Measurements from ENCODE around the gene TJP3.

The TJP3 gene

DNA sequence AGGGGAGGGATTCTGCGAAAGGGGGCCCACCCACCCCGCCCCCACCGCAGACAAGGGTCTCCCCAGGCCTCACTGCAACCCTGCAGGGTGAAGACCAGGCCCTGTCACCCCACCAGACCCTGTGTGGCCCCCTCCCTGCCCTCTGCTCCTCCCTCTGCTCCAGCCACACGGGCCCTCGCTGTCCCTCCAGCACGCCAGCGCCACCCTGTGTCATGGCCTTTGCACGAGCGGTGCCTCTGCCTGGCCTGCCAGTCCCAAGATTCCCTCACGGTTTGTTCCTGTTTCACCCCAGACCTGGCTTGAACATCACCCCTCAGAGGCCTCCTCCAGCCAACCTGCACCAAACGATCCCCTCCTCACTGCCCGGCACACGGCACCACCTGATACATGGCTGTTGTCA, 35.2 kb upstream of the TJP3 start:
- H3K4me1 ChIP-seq (ENCODE audit: insufficient read depth, low read length): peaks cover 22% of the 10 kb centered on the region; the same call in 1 of the 2 replicates
- 79% methylated on average over 13 of the region's 13 CpGs for WGBS
- no peak overlapping the region for H3K27ac ChIP-seq (ENCODE audit: low read depth, low read length)
- H3K27me3 ChIP-seq (ENCODE audit: insufficient read depth, low read length): no peaks in the 10 kb centered on the region
- no peak overlapping the region for H3K9ac ChIP-seq (ENCODE audit: low read depth, low read length)
- H3K36me3 ChIP-seq (ENCODE audit: insufficient read depth, low read length): no peaks in the 10 kb centered on the region
- H3K9me3 ChIP-seq (ENCODE audit: insufficient read depth, low read depth, low read length): no peaks in the 10 kb centered on the region
- no peak overlapping the region for H3K4me3 ChIP-seq (ENCODE audit: low read length)

DNA sequence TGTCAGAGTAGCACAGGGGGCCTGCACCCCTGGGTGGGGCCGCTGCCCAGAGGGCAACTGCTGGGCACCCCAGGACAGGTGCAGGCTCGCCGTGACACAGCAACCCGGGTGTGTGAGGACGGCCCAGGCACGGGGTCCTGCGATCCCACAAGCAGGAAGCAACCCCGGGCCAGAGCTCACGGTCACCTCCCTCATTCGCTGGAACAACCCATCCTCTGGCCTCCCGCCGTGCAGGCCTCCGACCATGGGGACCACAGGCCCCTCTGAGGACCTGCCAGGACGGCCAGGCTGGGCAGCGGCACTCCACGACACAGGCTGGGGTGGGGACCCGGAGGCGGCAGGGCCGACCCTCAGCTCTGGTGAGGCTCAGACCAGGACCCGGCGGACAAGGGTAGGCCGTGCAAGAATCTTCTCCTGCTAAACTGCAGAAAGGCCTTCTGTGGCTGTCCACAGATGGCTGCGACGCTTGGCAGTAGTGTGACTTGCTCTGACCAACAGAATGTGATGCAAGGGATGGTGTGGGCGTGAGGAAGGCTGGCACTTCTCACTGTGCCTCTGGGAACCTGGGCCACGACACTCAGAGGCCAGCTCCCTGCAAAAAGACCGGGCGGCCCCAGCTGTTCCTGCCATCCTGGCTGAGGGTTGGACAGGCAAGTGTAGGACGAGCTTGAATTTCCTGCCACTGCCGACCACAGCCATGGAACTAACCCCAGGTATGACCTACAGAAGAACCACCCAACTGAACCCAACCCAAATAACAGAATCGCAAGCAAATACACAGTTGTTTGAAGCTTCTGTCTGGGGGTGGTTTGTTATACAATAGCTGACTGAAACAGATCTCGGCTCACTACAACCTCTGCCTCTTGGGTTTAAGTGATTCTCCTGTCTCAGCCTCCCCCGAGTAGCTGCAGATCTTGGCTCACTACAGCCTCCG, 34.4 kb upstream of the TJP3 start:
- no peak overlapping the region for H3K9ac ChIP-seq (ENCODE audit: low read depth, low read length)
- H3K36me3 ChIP-seq (ENCODE audit: insufficient read depth, low read length): no peaks in the 10 kb centered on the region
- no peak overlapping the region for H3K27ac ChIP-seq (ENCODE audit: low read depth, low read length)
- H3K9me3 ChIP-seq (ENCODE audit: insufficient read depth, low read depth, low read length): no peaks in the 10 kb centered on the region
- H3K4me3 ChIP-seq (ENCODE audit: low read length): no peak overlapping the region
- peaks cover 22% of the 10 kb centered on the region; the same call in 1 of the 2 replicates for H3K4me1 ChIP-seq (ENCODE audit: insufficient read depth, low read length)
- WGBS: 93% methylated on average over 33 of the region's 34 CpGs
- H3K27me3 ChIP-seq (ENCODE audit: insufficient read depth, low read length): no peaks in the 10 kb centered on the region

GRCh38 chr19:3674784-3675543, 33.2 kb upstream of the TJP3 start:
- 94% methylated on average over 13 of the region's 13 CpGs for WGBS
- H3K27me3 ChIP-seq (ENCODE audit: insufficient read depth, low read length): no peaks in the 10 kb centered on the region
- peaks cover 3% of the 10 kb centered on the region; the same call in 1 of the 2 replicates for H3K36me3 ChIP-seq (ENCODE audit: insufficient read depth, low read length)
- no peak overlapping the region for H3K4me3 ChIP-seq (ENCODE audit: low read length)
- H3K4me1 ChIP-seq (ENCODE audit: insufficient read depth, low read length): peaks cover 22% of the 10 kb centered on the region; the same call in 1 of the 2 replicates
- no peak overlapping the region for H3K9ac ChIP-seq (ENCODE audit: low read depth, low read length)
- no peak overlapping the region for H3K27ac ChIP-seq (ENCODE audit: low read depth, low read length)
- H3K9me3 ChIP-seq (ENCODE audit: insufficient read depth, low read depth, low read length): no peaks in the 10 kb centered on the region

GRCh38 chr19:3678188-3678587, 30.0 kb upstream of the TJP3 start:
- H3K4me3 ChIP-seq (ENCODE audit: low read length): no peak overlapping the region
- peaks cover 9% of the 10 kb centered on the region for H3K4me1 ChIP-seq (ENCODE audit: insufficient read depth, low read length)
- H3K27me3 ChIP-seq (ENCODE audit: insufficient read depth, low read length): no peaks in the 10 kb centered on the region
- H3K9ac ChIP-seq (ENCODE audit: low read depth, low read length): no peak overlapping the region
- H3K9me3 ChIP-seq (ENCODE audit: insufficient read depth, low read depth, low read length): no peaks in the 10 kb centered on the region
- no peak overlapping the region for H3K27ac ChIP-seq (ENCODE audit: low read depth, low read length)
- 91% methylated on average over 3 of the region's 3 CpGs for WGBS
- H3K36me3 ChIP-seq (ENCODE audit: insufficient read depth, low read length): peaks cover 4% of the 10 kb centered on the region; the same call in 1 of the 2 replicates

DNA sequence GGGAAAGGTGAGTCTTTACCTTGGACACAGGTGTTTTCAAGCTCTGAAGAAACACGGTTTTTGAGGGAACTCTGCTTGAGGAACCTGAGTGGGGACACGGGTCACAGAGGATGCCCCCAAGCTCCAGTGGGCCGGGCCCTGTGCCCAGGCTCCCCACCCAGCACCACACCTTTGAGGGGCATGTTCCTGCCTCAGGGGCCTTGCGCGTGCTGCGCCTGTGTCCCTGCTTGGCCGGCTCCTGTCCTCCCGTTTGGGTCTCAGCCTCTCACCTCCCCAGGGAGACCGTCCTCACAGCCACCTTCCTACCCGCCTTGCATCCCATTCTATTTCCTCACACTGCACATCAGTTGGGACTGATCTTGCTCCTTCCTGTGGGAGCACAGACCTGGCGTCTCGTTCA, 29.0 kb upstream of the TJP3 start:
- Histone ChIP-seq H3K4me1 (ENCODE audit: insufficient read depth, low read length) (peaks cover 12% of the 10 kb centered on the region), H3K9ac (ENCODE audit: low read depth, low read length) (no peak overlapping the region), H3K9me3 (ENCODE audit: insufficient read depth, low read depth, low read length) (0 out of 2 replicates have a peak, but pooled peaks cover under 1% of the 10 kb centered on the region), H3K36me3 (ENCODE audit: insufficient read depth, low read length) (peaks cover 4% of the 10 kb centered on the region; the same call in 1 of the 2 replicates), H3K27me3 (ENCODE audit: insufficient read depth, low read length) (no peaks in the 10 kb centered on the region), H3K27ac (ENCODE audit: low read depth, low read length) (no peak overlapping the region), H3K4me3 (ENCODE audit: low read length) (no peak overlapping the region)
- WGBS: 94% methylated on average over 12 of the region's 12 CpGs

- no peak overlapping the region for H3K9ac ChIP-seq (ENCODE audit: low read depth, low read length)
- no peak overlapping the region for H3K27ac ChIP-seq (ENCODE audit: low read depth, low read length)
- H3K36me3 ChIP-seq (ENCODE audit: insufficient read depth, low read length): peaks cover 8% of the 10 kb centered on the region; the same call in 1 of the 2 replicates
- peaks cover 5% of the 10 kb centered on the region for H3K9me3 ChIP-seq (ENCODE audit: insufficient read depth, low read depth, low read length)
- no peaks in the 10 kb centered on the region for H3K27me3 ChIP-seq (ENCODE audit: insufficient read depth, low read length)
- 94% methylated on average over 13 of the region's 13 CpGs for WGBS
- H3K4me1 ChIP-seq (ENCODE audit: insufficient read depth, low read length): peaks cover 12% of the 10 kb centered on the region
- no peak overlapping the region for H3K4me3 ChIP-seq (ENCODE audit: low read length)
Observed at GRCh38 chr19:3679581-3679980, 28.6 kb upstream of the TJP3 start.

DNA sequence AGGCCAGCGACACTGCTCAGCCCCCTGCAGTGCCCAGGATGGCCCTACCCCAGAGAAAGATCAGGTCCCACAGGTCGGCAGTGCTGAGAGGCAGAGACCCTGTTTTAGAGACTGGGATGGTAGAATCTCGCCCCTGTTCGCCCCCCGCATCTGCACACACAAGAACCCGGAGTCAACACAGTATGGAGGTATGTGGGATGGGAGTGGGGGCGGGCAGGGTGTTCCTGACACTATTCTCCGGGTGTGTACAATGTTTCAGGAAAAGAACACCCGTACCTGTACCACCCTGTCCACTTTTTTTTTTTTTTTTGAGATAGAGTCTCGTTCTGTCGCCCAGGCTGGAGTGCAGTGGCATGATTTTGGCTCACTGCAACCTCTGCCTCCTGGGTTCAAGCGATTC, 27.2 kb upstream of the TJP3 start:
- WGBS: 88% methylated on average over 12 of the region's 12 CpGs

GRCh38 chr19:3682286-3682685, 25.9 kb upstream of the TJP3 start:
- WGBS: 96% methylated on average over 10 of the region's 10 CpGs

More for the DNA sequence above, 27.2 kb upstream of the TJP3 start:
- H3K27ac ChIP-seq (ENCODE audit: low read depth, low read length): no peak overlapping the region
- H3K9ac ChIP-seq (ENCODE audit: low read depth, low read length): no peak overlapping the region
- H3K36me3 ChIP-seq (ENCODE audit: insufficient read depth, low read length): peaks cover 10% of the 10 kb centered on the region; the same call in 1 of the 2 replicates
- peaks cover 12% of the 10 kb centered on the region for H3K4me1 ChIP-seq (ENCODE audit: insufficient read depth, low read length)
- no peak overlapping the region for H3K4me3 ChIP-seq (ENCODE audit: low read length)
- peaks cover 11% of the 10 kb centered on the region for H3K9me3 ChIP-seq (ENCODE audit: insufficient read depth, low read depth, low read length)
- H3K27me3 ChIP-seq (ENCODE audit: insufficient read depth, low read length): no peaks in the 10 kb centered on the region

DNA sequence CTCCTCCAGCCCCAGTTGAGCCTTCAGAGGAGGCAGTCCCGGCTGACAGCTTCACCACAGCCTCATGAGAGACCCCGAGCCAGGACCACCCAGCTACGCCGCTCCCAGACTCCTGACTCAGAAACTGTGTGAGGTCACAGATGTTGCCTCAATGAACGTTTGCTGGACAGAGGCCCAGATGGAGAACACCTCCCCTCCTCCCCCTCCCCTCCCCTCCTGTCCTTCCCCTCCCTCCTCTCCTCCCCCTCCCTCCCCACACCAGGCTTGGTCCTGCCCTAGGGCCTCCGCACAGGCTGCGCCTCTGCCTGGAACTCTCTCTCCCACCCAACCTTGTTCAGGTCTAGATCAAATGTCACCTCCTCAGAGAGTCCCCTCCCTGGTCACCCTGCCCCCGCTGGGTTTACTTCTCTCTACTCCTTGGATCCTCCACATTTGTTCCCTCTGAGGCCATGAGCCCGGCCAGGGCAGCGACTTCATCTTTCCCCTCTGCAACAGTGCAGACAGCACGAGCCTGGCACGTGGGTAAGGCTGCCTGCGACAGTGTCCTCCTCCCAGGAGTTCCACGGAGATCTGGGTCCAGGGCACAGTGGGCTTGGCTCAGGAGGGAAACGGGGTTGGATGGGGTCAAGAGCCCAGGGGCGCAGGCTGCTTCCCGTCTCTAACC, 25.3 kb upstream of the TJP3 start:
- Histone ChIP-seq H3K27me3 (ENCODE audit: insufficient read depth, low read length) (no peaks in the 10 kb centered on the region), H3K4me1 (ENCODE audit: insufficient read depth, low read length) (peaks cover 16% of the 10 kb centered on the region), H3K4me3 (ENCODE audit: low read length) (no peak overlapping the region), H3K27ac (ENCODE audit: low read depth, low read length) (peak overlapping the region; percentile 87), H3K36me3 (ENCODE audit: insufficient read depth, low read length) (peaks cover 10% of the 10 kb centered on the region; the same call in 1 of the 2 replicates), H3K9ac (ENCODE audit: low read depth, low read length) (0 out of 2 replicates have a peak overlapping the region, but pooled peaks have one; percentile 4), H3K9me3 (ENCODE audit: insufficient read depth, low read depth, low read length) (peaks cover 11% of the 10 kb centered on the region)
- 61% methylated on average over 17 of the region's 17 CpGs for WGBS

More at GRCh38 chr19:3682286-3682685, 25.9 kb upstream of the TJP3 start:
- H3K9me3 ChIP-seq (ENCODE audit: insufficient read depth, low read depth, low read length): peaks cover 11% of the 10 kb centered on the region
- H3K9ac ChIP-seq (ENCODE audit: low read depth, low read length): no peak overlapping the region
- no peak overlapping the region for H3K4me3 ChIP-seq (ENCODE audit: low read length)
- peaks cover 10% of the 10 kb centered on the region; the same call in 1 of the 2 replicates for H3K36me3 ChIP-seq (ENCODE audit: insufficient read depth, low read length)
- no peaks in the 10 kb centered on the region for H3K27me3 ChIP-seq (ENCODE audit: insufficient read depth, low read length)
- H3K27ac ChIP-seq (ENCODE audit: low read depth, low read length): no peak overlapping the region
- peaks cover 13% of the 10 kb centered on the region for H3K4me1 ChIP-seq (ENCODE audit: insufficient read depth, low read length)

DNA sequence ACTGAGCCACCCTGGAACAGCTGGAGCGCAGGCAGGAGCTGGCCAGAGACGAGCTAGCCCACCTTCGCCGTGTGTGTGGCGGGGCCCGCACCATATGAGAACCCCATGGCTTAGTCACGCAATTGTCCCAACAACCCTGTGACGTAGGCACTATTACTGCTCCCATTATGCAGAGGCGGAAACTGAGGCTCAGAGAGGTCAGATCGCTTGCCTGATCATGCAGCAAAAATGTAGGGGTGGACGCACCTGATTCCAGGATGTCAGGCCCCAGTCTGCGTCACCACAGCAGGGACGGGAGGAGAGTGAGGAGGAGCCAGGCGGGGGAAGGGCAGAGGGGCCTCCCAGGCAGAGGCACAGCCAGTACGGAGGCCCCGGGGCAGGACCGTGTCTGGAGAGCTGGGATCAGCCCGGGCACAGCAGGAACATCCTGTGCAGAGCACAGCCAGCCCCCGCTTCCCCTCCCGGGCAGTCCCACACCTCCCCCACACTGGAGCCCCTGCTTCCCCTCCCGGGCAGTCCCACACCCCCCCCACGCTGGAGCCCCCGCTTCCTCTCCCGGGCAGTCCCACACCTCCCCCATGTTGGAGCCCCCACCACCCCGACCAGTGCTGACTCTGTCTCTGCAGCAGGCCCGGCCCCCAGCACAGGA, 24.7 kb upstream of the TJP3 start:
- H3K4me3 ChIP-seq (ENCODE audit: low read length): no peak overlapping the region

More for the DNA sequence above, 24.7 kb upstream of the TJP3 start:
- Histone ChIP-seq H3K36me3 (ENCODE audit: insufficient read depth, low read length) (peaks cover 10% of the 10 kb centered on the region; the same call in 1 of the 2 replicates), H3K4me1 (ENCODE audit: insufficient read depth, low read length) (peaks cover 19% of the 10 kb centered on the region), H3K27me3 (ENCODE audit: insufficient read depth, low read length) (no peaks in the 10 kb centered on the region), H3K9ac (ENCODE audit: low read depth, low read length) (0 out of 2 replicates have a peak overlapping the region, but pooled peaks have one; percentile 4), H3K27ac (ENCODE audit: low read depth, low read length) (peak overlapping the region; percentile 87), H3K9me3 (ENCODE audit: insufficient read depth, low read depth, low read length) (peaks cover 11% of the 10 kb centered on the region)
- 33% methylated on average over 25 of the region's 26 CpGs for WGBS

Measured in HUES64 (cell line).